Neural crest cell (in vitro differentiated cells): ENCODE results near the gene DOK3. TPM values are rescaled to one million over a fixed set of nuclear protein-coding genes. Genes with fewer than 3 reads are reported as not detected.

Experiments used
- DNase-seq: peaks from one replicate; pipeline ENCODE4 v3.0.0; 2021; ENCODE audit warnings: low read depth, mixed read lengths, low spot score
- H3K27ac Mint-ChIP-seq: one replicate; pipeline ENCODE4 v1.8.0; 2021; ENCODE audit warnings: mild to moderate bottlenecking, mixed read lengths; ENCODE audit not compliant: unreplicated experiment
- H3K27me3 Mint-ChIP-seq: 2 replicates; pipeline ENCODE4 v1.8.0; 2021; ENCODE audit warnings: low read depth, mild to moderate bottlenecking, mixed read lengths
- H3K36me3 Mint-ChIP-seq: 2 replicates; pipeline ENCODE4 v1.8.0; 2021; ENCODE audit warnings: low read depth, mild to moderate bottlenecking, mixed read lengths
- H3K4me1 Mint-ChIP-seq: 2 replicates; pipeline ENCODE4 v1.8.0; 2021; ENCODE audit warnings: mixed read lengths
- H3K4me3 Mint-ChIP-seq: one replicate; pipeline ENCODE4 v1.8.0; 2021; ENCODE audit warnings: mild to moderate bottlenecking, mixed read lengths
- H3K9me3 Mint-ChIP-seq: 2 replicates; pipeline ENCODE4 v1.8.0; 2021; ENCODE audit warnings: mixed read lengths
- CTCF ChIP-seq: fragments of 200-600 bp; sonication (generic); conservative IDR thresholded peaks from 2 replicates; pipeline ENCODE4 v1.5.0; 2021; ENCODE audit warnings: antibody characterized with exemption, mild to moderate bottlenecking
- total RNA-seq: library from RNA; stranded (reverse); gene quantifications from 2 replicates; pipeline ENCODE4 v1.2.1, GENCODE V29; 2021

Gene DOK3
- total RNA-seq, 1 donor from 2014 or later = 11.4 TPM

GRCh38 chr5:177510567-177511053, 984 bp upstream of the DOK3 start:
- H3K36me3 Mint-ChIP-seq = peaks cover 9% of the 10 kb centered on the region

GRCh38 chr5:177509991-177510566, 453 bp upstream of the DOK3 start:
- peaks cover 8% of the 10 kb centered on the region for H3K4me1 Mint-ChIP-seq
- H3K36me3 Mint-ChIP-seq = peaks cover 8% of the 10 kb centered on the region
- H3K9me3 Mint-ChIP-seq = no peaks in the 10 kb centered on the region
- no peaks in the 10 kb centered on the region for H3K27me3 Mint-ChIP-seq
- DNase-seq = no peak
- H3K4me3 Mint-ChIP-seq = no peak overlapping the region
- H3K27ac Mint-ChIP-seq = peak overlapping the region; percentile 67
- TF ChIP-seq CTCF = no peak

More at GRCh38 chr5:177510567-177511053, 984 bp upstream of the DOK3 start:
- H3K4me1 Mint-ChIP-seq = peaks cover 14% of the 10 kb centered on the region
- TF ChIP-seq CTCF = no peak
- no peak overlapping the region for H3K4me3 Mint-ChIP-seq
- H3K27me3 Mint-ChIP-seq = no peaks in the 10 kb centered on the region
- no peak for DNase-seq
- H3K9me3 Mint-ChIP-seq = no peaks in the 10 kb centered on the region
- no peak overlapping the region for H3K27ac Mint-ChIP-seq

- DNase-seq = no peak
- peaks cover 8% of the 10 kb centered on the region for H3K36me3 Mint-ChIP-seq
- TF ChIP-seq CTCF = no peak
- no peaks in the 10 kb centered on the region for H3K27me3 Mint-ChIP-seq
- no peaks in the 10 kb centered on the region for H3K9me3 Mint-ChIP-seq
- peaks cover 7% of the 10 kb centered on the region for H3K4me1 Mint-ChIP-seq
- H3K27ac Mint-ChIP-seq = no peak overlapping the region
- no peak overlapping the region for H3K4me3 Mint-ChIP-seq
Measured at GRCh38 chr5:177508837-177509236, 789 bp downstream of the DOK3 start.

DNA sequence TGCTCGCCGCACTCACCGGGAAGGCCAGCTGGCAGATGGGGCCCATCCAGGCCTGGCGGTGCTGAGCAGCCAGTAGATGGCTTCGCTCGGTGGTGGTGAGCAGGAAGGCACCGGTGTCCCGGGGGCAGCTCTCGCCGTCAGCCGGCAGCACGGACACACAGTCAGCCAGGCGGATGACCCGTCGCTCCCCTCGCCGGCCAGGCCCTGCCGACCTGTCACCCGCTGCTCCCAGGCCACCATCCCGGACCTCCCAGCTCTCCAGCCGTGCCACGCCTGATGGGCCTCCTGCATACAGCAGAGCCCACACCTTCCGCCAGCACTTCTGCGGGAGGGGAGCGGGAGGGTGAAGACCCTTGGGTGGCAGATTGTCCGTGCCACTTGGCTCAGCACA, 1.4 kb downstream of the DOK3 start:
- no peak for DNase-seq
- H3K9me3 Mint-ChIP-seq = no peaks in the 10 kb centered on the region
- H3K4me3 Mint-ChIP-seq = no peak overlapping the region
- H3K27me3 Mint-ChIP-seq = no peaks in the 10 kb centered on the region
- H3K4me1 Mint-ChIP-seq = peaks cover 7% of the 10 kb centered on the region
- no peak overlapping the region for H3K27ac Mint-ChIP-seq
- H3K36me3 Mint-ChIP-seq = peaks cover 8% of the 10 kb centered on the region
- no peak for TF ChIP-seq CTCF

GRCh38 chr5:177507596-177508220, 1.9 kb downstream of the DOK3 start:
- Mint-ChIP-seq H3K4me3 (peak overlapping the region; percentile 35), H3K36me3 (peaks cover 8% of the 10 kb centered on the region), H3K27me3 (no peaks in the 10 kb centered on the region), H3K27ac (no peak overlapping the region), H3K4me1 (peaks cover 7% of the 10 kb centered on the region), H3K9me3 (no peaks in the 10 kb centered on the region)
- TF ChIP-seq CTCF = no peak
- DNase-seq = no peak
